NCI-H526 treated with DMSO at 0.1 percent for 48 hours (cell line): ENCODE measurements around the gene BEND5.

Source experiments
- DNase-seq: peaks from one replicate; lab custom pipeline; 2025; lab: John Stamatoyannopoulos, UW

BEND5 gene

DNA sequence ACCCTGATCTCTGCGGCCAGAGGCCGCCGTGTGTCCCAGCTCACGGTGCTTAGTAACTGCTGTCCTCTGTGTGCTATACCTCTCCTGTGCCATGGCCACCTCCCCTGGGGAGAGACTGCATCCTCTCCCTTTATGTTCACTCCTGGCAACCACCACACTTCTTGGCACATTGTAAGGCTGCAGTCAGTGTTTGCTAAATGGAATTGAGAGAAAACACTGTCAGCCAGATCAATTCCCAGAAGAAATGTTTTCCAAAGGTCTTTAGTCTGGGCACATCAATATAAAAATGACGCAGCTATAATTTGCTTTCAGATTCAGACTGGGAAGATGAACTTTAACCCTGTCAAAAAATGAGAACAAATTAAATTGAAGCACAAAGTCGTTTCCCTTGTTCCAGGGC is 96.8 kb downstream of the BEND5 start:
- no peak for DNase-seq

DNA sequence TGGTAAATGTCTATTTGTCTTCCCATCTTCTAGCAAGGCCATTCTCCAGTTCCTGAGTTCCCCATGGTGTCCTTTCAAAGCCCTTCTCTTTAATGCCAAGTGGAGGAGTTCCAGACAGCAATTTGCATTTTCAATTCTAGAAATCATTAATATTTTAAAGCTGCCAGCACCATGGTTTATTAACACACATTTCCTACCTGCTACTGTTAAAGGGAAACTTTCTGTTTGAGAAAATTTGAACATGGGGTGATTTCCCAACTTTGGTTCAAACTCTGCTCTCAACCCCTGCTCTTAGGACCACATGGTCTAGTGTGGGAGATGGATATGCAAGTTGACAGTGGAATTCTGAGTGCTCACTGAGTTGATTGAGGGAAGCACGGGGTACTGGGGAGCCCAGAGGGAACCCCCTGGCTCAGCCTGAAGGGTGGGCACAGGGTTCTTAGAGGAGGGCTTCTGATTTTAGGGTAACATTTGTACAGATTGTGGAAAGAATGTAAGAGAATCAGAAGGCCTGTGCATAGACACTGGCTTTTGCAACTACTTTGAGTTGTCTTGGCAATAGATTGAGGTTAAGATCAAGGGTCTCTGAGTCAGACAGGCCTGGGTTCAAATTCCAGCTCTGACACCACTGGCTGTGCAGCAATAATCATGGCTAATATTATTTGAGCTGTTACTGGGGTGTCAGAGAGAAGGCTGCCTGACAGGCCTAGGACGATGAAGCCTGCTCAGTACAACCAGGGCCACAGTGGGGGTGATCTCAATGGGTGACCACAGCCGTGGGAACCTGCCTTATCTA is 97.8 kb downstream of the BEND5 start:
- DNase-seq, result no peak
